GM06990 (cell line): Measurements from ENCODE around the gene RPL37A.

Experiments
- DNase-seq: peaks from one replicate; pipeline ENCODE4 v3.0.0-alpha.2; 2011; ENCODE audit not compliant: insufficient read length; ENCODE audit errors: extremely low read depth
- H3K27me3 ChIP-seq: replicated peaks from 2 replicates; pipeline ENCODE4 v1.6.0; 2011; ENCODE audit warnings: low read length; ENCODE audit not compliant: control insufficient read depth, insufficient read depth
- H3K36me3 ChIP-seq: 2 replicates; pipeline ENCODE4 v1.5.1; 2011; ENCODE audit warnings: low read length; ENCODE audit not compliant: control insufficient read depth, insufficient read depth
- H3K4me3 ChIP-seq: replicated peaks from 2 replicates; pipeline ENCODE4 v1.5.1; 2011; ENCODE audit warnings: low read depth, mild to moderate bottlenecking, control low read depth, low read length
- TF ChIP-seq, protein P1 (sequence below): IDR thresholded peaks from 2 replicates; pipeline ENCODE4 v1.5.1; 2011; ENCODE audit warnings: low read length, control low read depth, mild to moderate bottlenecking, inconsistent platforms; ENCODE audit not compliant: insufficient read depth, poor library complexity, severe bottlenecking

The RPL37A gene

DNA sequence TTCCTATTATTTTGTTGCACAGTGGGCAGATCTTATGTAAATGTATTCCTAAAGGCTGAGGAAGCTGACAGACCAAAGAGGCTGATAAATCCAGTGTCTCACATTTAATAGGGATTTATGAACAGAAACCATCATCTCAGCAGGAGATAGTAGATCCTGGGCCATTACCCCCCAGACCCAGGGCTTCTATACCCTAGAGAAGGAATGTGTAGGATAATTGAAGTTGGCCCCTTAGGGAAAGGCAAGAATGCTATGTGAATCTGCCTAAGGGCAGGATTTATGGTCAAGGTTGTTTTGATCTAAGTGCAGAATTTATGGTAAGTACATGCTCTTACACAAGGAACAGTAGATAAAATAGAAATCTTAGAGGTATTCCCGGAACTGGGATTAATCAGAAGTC, 29.0 kb downstream of the RPL37A start:
- TF ChIP-seq, protein P1, sequence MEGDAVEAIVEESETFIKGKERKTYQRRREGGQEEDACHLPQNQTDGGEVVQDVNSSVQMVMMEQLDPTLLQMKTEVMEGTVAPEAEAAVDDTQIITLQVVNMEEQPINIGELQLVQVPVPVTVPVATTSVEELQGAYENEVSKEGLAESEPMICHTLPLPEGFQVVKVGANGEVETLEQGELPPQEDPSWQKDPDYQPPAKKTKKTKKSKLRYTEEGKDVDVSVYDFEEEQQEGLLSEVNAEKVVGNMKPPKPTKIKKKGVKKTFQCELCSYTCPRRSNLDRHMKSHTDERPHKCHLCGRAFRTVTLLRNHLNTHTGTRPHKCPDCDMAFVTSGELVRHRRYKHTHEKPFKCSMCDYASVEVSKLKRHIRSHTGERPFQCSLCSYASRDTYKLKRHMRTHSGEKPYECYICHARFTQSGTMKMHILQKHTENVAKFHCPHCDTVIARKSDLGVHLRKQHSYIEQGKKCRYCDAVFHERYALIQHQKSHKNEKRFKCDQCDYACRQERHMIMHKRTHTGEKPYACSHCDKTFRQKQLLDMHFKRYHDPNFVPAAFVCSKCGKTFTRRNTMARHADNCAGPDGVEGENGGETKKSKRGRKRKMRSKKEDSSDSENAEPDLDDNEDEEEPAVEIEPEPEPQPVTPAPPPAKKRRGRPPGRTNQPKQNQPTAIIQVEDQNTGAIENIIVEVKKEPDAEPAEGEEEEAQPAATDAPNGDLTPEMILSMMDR = no peak
- H3K27me3 ChIP-seq = no peaks in the 10 kb centered on the region
- DNase-seq = no peak
- H3K36me3 ChIP-seq = no peaks in the 10 kb centered on the region
- H3K4me3 ChIP-seq = no peak overlapping the region

DNA sequence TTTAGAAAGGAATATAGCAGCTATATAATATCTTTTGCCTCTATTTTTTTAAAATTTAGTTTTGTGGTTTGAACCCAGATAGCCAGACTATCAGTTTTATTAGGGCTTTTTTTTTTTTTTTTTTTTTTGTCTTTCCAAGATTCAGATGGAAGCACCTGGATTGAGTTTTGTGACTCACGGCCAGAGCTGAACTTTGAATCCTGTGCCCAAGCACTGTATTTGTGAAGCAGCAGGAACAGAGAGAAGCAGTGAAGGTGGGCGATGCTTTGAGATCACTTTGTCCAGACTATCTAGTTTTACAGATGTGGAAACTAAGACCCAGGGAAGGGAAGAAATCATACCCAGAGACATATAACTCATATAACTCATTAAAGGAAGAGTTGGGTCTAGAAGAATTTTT, 33.9 kb downstream of the RPL37A start:
- no peaks in the 10 kb centered on the region for H3K27me3 ChIP-seq
- TF ChIP-seq, protein P1 = no peak
- no peak overlapping the region for H3K4me3 ChIP-seq
- no peak for DNase-seq
- H3K36me3 ChIP-seq = no peaks in the 10 kb centered on the region

DNA sequence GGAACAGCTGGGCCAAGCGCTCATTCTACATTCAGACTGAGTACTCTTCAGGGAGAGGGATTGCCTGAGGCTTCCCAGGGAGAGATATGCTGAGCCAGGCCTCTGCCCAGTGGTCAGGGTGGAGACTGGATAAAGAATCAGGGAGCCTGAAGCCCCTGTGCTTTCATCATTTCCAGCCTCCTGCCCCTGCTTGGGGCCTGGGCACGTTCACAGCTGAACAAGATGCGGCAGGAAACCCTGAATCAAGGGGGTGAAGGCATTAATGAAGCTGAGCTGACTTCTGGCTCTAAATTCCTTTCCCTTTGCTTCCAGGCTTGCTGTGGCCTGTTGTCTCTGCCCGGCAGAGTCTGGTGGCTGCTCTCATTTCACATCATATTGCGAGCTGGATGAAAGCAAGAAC, 35.0 kb downstream of the RPL37A start:
- no peak for DNase-seq
- H3K36me3 ChIP-seq = no peaks in the 10 kb centered on the region
- TF ChIP-seq, protein P1 = no peak
- H3K4me3 ChIP-seq = no peak overlapping the region
- H3K27me3 ChIP-seq = no peaks in the 10 kb centered on the region

DNA sequence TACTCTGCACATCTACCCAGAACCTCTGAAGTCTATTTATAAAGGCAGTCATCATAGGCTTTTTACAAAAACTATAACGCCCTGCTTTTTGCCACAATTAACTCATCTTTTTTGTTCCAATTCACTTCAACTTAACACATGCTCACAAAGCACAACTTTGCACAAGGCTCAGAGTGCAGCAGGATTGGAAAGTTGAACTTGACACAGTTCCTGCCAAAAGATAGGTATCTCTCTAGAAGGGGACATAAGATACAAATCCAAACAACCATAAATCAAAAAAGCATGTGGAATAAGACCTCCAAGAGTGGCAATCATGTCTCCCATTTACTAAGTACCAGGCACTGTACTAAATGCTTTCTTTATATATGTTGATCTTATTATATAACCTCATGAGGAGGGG, 36.2 kb downstream of the RPL37A start:
- no peak for DNase-seq
- H3K27me3 ChIP-seq = no peaks in the 10 kb centered on the region
- TF ChIP-seq, protein P1 = no peak
- no peak overlapping the region for H3K4me3 ChIP-seq
- no peaks in the 10 kb centered on the region for H3K36me3 ChIP-seq

DNA sequence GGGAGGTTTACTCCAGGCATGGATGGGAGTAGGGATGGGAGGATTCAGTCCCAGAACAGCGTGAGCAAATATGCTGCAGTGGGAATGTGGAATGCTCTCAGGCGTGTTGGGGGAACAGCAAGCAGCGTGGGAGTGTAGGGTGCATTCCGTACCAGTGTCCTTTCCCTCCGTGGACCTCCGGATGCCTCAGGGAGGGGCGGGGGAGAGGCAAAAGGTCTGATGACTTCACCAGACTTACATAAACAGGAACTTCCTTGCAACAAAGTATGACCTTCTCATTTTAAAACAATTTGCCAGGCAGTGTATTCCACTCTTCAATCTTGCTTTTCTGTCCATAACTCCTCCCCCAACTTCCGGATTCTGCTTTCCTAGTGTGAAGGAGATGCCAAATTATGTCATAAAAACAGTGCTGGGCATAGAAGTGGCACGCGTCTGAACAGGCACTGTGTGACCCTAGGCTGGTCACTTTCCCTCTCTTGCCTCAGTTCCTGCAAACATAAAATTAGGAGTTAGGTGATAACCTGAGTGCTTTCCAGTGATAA, 36.9 kb downstream of the RPL37A start:
- DNase-seq = no peak
- no peaks in the 10 kb centered on the region for H3K36me3 ChIP-seq
- no peaks in the 10 kb centered on the region for H3K27me3 ChIP-seq
- TF ChIP-seq, protein P1 = no peak
- no peak overlapping the region for H3K4me3 ChIP-seq

DNA sequence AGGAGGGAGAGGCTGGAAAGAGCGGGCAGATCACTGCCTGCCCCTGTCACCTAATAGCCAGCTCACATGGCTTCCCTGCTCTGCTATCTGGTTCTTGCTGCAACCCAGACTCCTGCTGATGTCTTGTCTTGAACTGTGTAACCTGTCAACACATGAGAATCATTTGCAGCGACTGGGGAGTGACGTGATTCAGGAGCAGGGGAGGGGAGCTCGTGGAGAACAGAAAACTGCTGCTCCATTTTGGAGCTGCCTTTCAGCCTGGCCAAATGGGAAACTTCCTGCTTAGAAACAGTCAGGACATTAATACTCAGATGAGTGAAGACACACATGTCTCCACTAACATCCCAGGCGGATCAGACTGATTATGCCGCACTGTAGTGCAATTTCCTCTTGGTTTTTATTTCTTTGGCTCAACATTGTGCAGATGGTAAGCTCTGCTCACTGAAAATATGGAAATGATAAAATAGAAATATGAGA, 38.1 kb downstream of the RPL37A start:
- TF ChIP-seq, protein P1 = no peak
- H3K36me3 ChIP-seq = no peaks in the 10 kb centered on the region
- no peak for DNase-seq
- no peaks in the 10 kb centered on the region for H3K27me3 ChIP-seq
- no peak overlapping the region for H3K4me3 ChIP-seq
